MM.1S (cell line): ENCODE data around the gene KLHL24.
"Not testable (repeated sequence)": the region's sequence is repeated elsewhere in the genome, so short reads cannot be mapped to it uniquely, and the experiment has no call there.

Experiments used
- DNase-seq: peaks from one replicate; pipeline ENCODE4 v3.0.0-alpha.2; 2015
- H2AFZ ChIP-seq: fragments of 300-600 bp; sonication (generic); 2 replicates; pipeline ENCODE4 v1.6.0; 2016; ENCODE audit warnings: antibody characterized with exemption, low read length
- H3F3A ChIP-seq: fragments of 300-600 bp; sonication (generic); 2 replicates; pipeline ENCODE4 v1.6.1; 2016; ENCODE audit warnings: mild to moderate bottlenecking, antibody characterized with exemption, low read length, moderate library complexity, mixed read lengths; ENCODE audit not compliant: insufficient read depth
- H3K27ac ChIP-seq: fragments of 300-600 bp; sonication (generic); 2 replicates; pipeline ENCODE4 v1.5.1; 2016; ENCODE audit warnings: mild to moderate bottlenecking, low read length
- H3K27me3 ChIP-seq: fragments of 300-600 bp; sonication (generic); replicated peaks from 2 replicates; pipeline ENCODE4 v1.6.0; 2016; ENCODE audit warnings: low read length; ENCODE audit not compliant: insufficient read depth
- H3K36me3 ChIP-seq: fragments of 300-600 bp; sonication (generic); replicated peaks from 2 replicates; pipeline ENCODE4 v1.6.1; 2016; ENCODE audit warnings: mild to moderate bottlenecking, low read length, mixed read lengths; ENCODE audit not compliant: insufficient read depth
- H3K4me1 ChIP-seq: fragments of 300-600 bp; sonication (generic); 2 replicates; pipeline ENCODE4 v1.6.1; 2016; ENCODE audit warnings: low read length, mixed read lengths
- H3K4me2 ChIP-seq: fragments of 300-600 bp; sonication (generic); 2 replicates; pipeline ENCODE4 v1.6.0; 2016; ENCODE audit warnings: low read depth, low read length
- H3K4me3 ChIP-seq: fragments of 300-600 bp; sonication (generic); 2 replicates; pipeline ENCODE4 v1.5.1; 2016; ENCODE audit warnings: low read length, mixed read lengths
- H3K79me2 ChIP-seq: fragments of 300-600 bp; sonication (generic); 2 replicates; pipeline ENCODE4 v1.6.1; 2016; ENCODE audit warnings: mixed run types, low read length, mixed read lengths
- H3K9ac ChIP-seq: fragments of 300-600 bp; sonication (generic); 2 replicates; pipeline ENCODE4 v1.6.1; 2016; ENCODE audit warnings: low read length, mixed read lengths
- H3K9me2 ChIP-seq: fragments of 300-600 bp; sonication (generic); replicated peaks from 2 replicates; pipeline ENCODE4 v1.6.1; 2016; ENCODE audit warnings: mild to moderate bottlenecking, low read length, mixed read lengths; ENCODE audit not compliant: insufficient read depth
- H3K9me3 ChIP-seq: fragments of 300-600 bp; sonication (generic); replicated peaks from 2 replicates; pipeline ENCODE4 v1.6.1; 2016; ENCODE audit warnings: mild to moderate bottlenecking, low read length, mixed read lengths; ENCODE audit not compliant: insufficient read depth
- H4K20me1 ChIP-seq: fragments of 300-600 bp; sonication (generic); 2 replicates; pipeline ENCODE4 v1.6.1; 2016; ENCODE audit warnings: mild to moderate bottlenecking, low read length, moderate library complexity, mixed read lengths; ENCODE audit not compliant: insufficient read depth
- EZH2 ChIP-seq: fragments of 300-600 bp; sonication (generic); optimal IDR thresholded peaks from 2 replicates; pipeline ENCODE3; 2017; ENCODE audit warnings: low read depth, mild to moderate bottlenecking, antibody characterized with exemption, low read length, mixed read lengths
- EZH2phosphoT487 ChIP-seq: fragments of 300-600 bp; sonication (generic); IDR thresholded peaks from 2 replicates; pipeline ENCODE4 v1.6.1; 2018; ENCODE audit warnings: antibody characterized with exemption, low read length
- TF ChIP-seq, protein P1 (sequence below): fragments of 300-600 bp; sonication (generic); IDR thresholded peaks from 2 replicates; pipeline ENCODE4 v1.5.1; 2016; ENCODE audit warnings: antibody characterized with exemption, low read length, mixed read lengths

The KLHL24 gene

GRCh38 chr3:183631715-183632114 is 3.7 kb upstream of the KLHL24 start:
- H3K27ac ChIP-seq: no peak overlapping the region

DNA sequence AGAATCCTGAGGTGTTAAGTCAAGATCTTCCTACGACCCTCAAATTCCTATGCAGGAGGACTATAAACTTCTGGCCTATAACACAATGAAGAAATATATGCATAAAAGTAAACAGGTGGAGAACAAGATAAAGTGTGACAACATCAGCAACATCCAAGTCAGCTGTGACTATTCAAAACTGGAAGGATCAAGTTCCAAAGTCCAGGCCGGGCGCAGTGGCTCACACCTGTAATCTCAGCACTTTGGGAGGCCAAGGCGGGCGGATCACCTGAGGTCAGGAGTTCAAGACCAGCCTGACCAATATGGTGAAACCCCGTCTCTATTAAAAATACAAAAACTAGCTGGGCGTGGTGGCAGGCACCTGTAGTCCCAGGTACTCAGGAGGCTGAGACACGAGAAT is 2.7 kb upstream of the KLHL24 start:
- not testable (repeated sequence) for H3K9me3 ChIP-seq, H3K4me3 ChIP-seq, H2AFZ ChIP-seq, DNase-seq, H3K27ac ChIP-seq, H3K4me2 ChIP-seq, H3K4me1 ChIP-seq, H3K9me2 ChIP-seq, H3K27me3 ChIP-seq, H3K36me3 ChIP-seq, H4K20me1 ChIP-seq, H3K9ac ChIP-seq
- Histone ChIP-seq H3F3A (peaks cover 16% of the 10 kb centered on the region), H3K79me2 (peaks cover 14% of the 10 kb centered on the region)

More at GRCh38 chr3:183631715-183632114, 3.7 kb upstream of the KLHL24 start:
- H3K4me1 ChIP-seq: no peaks in the 10 kb centered on the region
- H3K4me3 ChIP-seq: no peak overlapping the region
- peaks cover 6% of the 10 kb centered on the region; the same call in 1 of the 2 replicates for H3K79me2 ChIP-seq
- H3K9me2 ChIP-seq: no peaks in the 10 kb centered on the region
- no peak overlapping the region for H2AFZ ChIP-seq
- H3K27me3 ChIP-seq: no peaks in the 10 kb centered on the region
- no peak for DNase-seq
- no peak overlapping the region for H3K9ac ChIP-seq
- H3K36me3 ChIP-seq: no peaks in the 10 kb centered on the region
- H3F3A ChIP-seq: peaks cover 9% of the 10 kb centered on the region
- TF ChIP-seq EZH2 (no peak), EZH2phosphoT487 (no peak)
- TF ChIP-seq, protein P1, sequence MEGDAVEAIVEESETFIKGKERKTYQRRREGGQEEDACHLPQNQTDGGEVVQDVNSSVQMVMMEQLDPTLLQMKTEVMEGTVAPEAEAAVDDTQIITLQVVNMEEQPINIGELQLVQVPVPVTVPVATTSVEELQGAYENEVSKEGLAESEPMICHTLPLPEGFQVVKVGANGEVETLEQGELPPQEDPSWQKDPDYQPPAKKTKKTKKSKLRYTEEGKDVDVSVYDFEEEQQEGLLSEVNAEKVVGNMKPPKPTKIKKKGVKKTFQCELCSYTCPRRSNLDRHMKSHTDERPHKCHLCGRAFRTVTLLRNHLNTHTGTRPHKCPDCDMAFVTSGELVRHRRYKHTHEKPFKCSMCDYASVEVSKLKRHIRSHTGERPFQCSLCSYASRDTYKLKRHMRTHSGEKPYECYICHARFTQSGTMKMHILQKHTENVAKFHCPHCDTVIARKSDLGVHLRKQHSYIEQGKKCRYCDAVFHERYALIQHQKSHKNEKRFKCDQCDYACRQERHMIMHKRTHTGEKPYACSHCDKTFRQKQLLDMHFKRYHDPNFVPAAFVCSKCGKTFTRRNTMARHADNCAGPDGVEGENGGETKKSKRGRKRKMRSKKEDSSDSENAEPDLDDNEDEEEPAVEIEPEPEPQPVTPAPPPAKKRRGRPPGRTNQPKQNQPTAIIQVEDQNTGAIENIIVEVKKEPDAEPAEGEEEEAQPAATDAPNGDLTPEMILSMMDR: no peak
- H3K9me3 ChIP-seq: no peaks in the 10 kb centered on the region
- H4K20me1 ChIP-seq: no peaks in the 10 kb centered on the region
- H3K4me2 ChIP-seq: no peak overlapping the region

DNA sequence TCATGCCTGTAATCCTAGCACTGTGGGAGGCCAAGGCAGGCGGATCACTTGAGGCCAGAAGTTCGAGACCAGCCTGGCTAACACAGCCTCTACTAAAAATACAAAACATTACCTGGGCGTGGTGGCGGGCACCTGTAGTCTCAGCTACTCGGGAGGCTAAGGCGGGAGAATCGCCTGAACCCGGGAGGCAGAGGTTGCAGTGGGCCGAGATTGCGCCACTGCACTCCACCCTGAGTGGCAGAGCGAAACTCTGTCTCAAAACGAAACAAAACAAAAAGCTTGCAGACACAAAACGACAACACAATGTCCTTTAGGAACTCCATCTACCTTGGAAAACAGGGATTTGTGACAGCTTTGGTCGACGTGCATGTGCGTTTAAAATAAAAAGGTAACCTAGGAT is 716 bp upstream of the KLHL24 start:
- Histone ChIP-seq H3K36me3 (no peaks in the 10 kb centered on the region), H3K27ac (peak overlapping the region; percentile 87; the same call in 1 of the 2 replicates), H3K4me2 (peak overlapping the region; percentile 77), H3K9ac (peak overlapping the region; percentile 88), H3K27me3 (no peaks in the 10 kb centered on the region), H3K9me2 (no peaks in the 10 kb centered on the region), H3K4me1 (peaks cover 5% of the 10 kb centered on the region), H3F3A (peaks cover 16% of the 10 kb centered on the region), H3K4me3 (peak overlapping the region; percentile 95), H4K20me1 (no peaks in the 10 kb centered on the region), H3K9me3 (no peaks in the 10 kb centered on the region), H3K79me2 (peaks cover 30% of the 10 kb centered on the region), H2AFZ (peak overlapping the region; percentile 89)
- DNase-seq: peak; percentile 29
- TF ChIP-seq, protein P1: no peak
- TF ChIP-seq EZH2 (no peak), EZH2phosphoT487 (no peak)

GRCh38 chr3:183635107-183635430 is 354 bp upstream of the KLHL24 start:
- Histone ChIP-seq H3K4me3 (peak overlapping the region; percentile 95), H3K27ac (peak overlapping the region; percentile 87; the same call in 1 of the 2 replicates), H3K4me2 (peak overlapping the region; percentile 77), H3K79me2 (peaks cover 34% of the 10 kb centered on the region), H3F3A (peaks cover 16% of the 10 kb centered on the region), H3K9me3 (no peaks in the 10 kb centered on the region), H4K20me1 (no peaks in the 10 kb centered on the region), H3K27me3 (no peaks in the 10 kb centered on the region), H3K36me3 (no peaks in the 10 kb centered on the region), H3K9ac (peak overlapping the region; percentile 88), H2AFZ (peak overlapping the region; percentile 89), H3K9me2 (no peaks in the 10 kb centered on the region), H3K4me1 (peaks cover 5% of the 10 kb centered on the region)
- no peak for DNase-seq
- TF ChIP-seq EZH2 (no peak), EZH2phosphoT487 (no peak)
- TF ChIP-seq, protein P1: no peak
